ENCODE results near the gene VAT1L.

GRCh38 chr16:78025631-78026030 lies 237.3 kb downstream of the VAT1L start:
- TF ChIP-seq POLR2A (IDR thresholded peaks at IDR 0.05; ENCODE audit: low read length) (no peak), GATA1 (IDR thresholded peaks at IDR 0.05; ENCODE audit: low read depth, low read length) (no peak)
